NCI-H2196 (cell line): Measurements from ENCODE around the gene FXR1.
A peak's percentile ranks its signal among the peaks of the same experiment; 100 is the strongest.
"Not testable (repeated sequence)": the region's sequence is repeated elsewhere in the genome, so short reads cannot be mapped to it uniquely, and the experiment has no call there.

Experiments
- DNase-seq: peaks from one replicate; lab custom pipeline; 2025; ENCODE audit not compliant: unreplicated experiment; lab: John Stamatoyannopoulos, UW

Gene FXR1

DNA sequence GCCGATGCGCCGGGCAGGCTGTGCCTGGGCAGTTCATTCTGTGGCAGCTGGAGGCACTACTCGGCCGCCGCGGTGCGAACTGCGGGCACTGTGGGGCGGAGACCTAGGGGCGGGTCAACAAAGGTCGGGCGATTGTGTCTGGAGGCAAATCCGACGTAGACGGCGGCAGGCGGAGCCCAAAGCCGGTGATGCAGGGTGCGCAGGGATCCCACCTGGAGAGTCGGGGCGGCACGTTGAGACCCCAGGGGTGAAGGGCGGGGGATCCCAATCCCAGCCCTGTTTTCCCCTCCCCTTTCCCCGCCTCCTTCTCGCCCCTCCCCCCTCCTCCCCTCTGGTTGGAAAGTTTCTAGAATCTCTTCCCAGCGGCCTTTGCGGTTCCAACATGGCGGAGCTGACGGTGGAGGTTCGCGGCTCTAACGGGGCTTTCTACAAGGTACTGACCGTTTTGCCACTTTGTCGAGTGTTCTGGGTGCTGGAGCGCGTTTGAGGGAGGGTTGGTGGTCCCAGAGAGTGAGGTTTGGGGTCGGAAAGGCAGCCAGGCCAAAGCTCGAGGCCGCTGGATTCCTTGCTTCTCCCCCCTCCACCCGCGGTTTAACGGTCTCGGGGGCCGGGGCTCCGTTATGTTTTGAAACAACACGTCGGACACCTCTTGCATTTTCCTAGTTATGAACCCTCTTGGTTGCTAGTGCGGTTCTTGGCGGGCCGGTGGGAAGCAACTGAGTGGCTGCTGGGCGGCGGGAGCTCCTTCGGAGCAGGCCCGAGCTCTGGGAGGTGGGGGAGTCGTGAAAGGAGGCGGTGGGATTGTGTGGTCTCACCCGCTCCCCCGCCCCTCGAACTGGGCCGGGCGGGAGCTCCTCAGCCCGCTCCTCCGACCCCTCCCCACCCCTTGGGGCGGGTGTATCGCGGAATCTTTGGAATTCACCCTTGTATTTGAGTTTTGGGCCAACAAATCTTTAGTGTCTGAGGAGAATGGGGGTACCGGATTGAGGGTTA, at the start of gene FXR1:
TSS of gene FXR1 (plus strand) at position 367 of the 993 bp plus-strand sequence. CDS start at position 383, 16 bp downstream.
- peak; percentile 97 for DNase-seq

DNA sequence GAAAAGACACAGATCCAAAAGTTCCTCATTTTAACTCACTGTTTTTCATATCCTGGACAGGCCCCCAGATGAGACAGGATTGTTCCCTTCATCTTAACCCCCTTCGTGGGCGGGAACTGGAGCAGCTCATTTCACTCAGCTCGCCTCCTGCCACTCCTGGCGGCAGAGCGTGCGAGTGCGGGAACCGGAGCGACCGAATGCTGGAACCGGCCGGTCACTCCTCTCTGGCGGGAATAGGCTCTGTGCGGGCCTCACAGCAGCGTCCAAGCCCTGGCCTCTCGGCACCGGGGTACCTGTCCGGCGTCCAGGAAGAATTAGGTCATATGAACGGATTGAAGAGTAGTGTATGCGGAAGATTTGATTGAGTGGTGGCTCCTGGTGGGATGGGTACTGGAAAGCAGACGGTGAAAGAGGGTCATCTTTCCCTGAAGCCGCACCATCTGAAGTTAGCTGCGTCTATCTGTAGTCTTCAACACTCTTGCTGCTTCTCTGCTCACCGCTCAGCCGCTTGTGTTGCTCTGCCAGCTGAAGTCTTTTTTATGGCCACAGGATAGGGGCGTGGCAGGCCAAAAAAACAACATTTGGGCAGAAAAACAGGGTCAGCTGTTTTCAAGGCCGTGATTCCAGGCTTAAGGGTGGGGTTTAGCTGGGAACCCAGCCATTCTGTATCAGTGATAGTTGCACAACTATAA, 42.3 kb upstream of the FXR1 start:
- DNase-seq = no peak

- DNase-seq = no peak
Measured at GRCh38 chr3:180871901-180872300, 40.6 kb upstream of the FXR1 start.

DNA sequence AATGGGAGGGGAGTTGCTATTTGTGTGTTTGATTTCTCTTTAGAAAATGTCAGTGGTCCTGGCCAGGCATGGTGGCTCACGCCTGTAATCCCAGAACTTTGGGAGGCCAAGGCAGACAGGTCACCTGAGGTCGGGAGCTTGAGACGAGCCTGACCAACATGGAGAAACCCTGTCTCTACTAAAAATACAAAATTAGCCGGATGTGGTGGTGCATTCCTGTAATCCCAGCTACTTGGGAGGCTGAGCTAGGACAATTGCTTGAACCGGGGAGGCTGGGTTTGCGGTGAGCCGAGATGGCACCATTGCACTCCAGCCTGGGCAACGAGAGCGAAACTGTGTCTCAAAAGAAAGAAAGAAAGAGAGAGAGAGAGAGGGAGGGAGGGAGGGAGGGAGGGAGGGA, 40.0 kb upstream of the FXR1 start:
- not testable (repeated sequence) for DNase-seq

DNA sequence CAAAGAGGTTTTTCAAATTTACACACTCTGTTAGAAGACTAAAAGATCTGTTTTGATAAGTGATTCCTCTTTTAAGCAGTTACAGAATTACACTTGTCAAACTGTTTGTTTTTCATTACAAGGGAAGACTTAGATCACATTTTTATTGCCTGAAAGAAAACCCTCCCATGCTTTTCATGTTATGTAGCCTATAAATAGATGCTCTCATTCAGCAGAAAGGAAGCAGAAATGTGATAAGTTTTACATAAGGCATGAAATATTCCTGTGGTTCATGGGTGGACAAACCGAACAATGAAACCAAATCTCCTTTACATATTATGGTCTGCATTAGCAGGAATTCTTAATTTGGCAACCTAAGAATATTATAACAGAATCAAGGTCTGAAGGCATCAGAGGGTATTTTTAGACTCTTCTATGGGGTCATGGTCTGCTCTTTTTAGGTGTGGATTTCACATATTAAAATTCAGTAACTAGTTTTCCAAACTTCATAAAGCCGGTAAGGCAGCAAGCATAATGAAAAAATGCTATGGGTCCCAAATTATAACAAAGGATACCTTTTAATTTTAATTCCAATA, 37.3 kb upstream of the FXR1 start:
- DNase-seq = peak; percentile 24

DNA sequence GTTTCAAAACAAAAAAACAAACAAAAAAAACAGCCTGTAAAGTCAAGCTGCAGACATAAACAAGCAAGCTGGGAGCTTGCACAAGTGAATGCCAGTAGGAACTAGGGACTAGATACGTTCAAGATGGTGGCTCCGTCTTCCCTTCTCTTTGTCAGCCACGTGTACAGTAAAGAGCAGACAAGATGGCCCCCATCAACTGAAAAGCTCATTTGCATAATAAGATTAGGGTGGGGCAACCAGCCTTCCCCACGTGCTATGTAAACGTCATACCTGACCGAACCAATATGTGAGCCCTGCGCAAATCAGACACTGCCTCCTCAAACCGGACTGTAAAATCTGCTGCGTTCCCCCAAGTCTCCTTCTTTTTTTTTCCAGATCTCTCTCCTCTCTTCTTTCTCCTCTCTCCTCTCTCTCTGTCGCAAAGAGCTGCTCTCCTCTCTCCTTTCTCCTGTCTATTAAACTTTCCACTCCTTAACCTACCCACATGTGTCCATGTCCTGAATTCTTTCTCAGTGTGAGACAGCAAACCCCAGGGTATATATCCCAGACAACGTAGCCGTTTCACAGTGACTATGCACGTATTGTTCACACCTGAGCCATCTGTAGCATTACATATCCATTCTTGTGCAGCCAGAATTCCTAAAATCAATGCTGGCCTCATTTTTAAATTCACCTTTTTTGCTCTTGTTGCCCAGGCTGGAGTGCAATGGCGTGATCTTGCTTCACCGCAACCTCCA, 31.2 kb upstream of the FXR1 start:
- DNase-seq = no peak

- no peak for DNase-seq
Measured at GRCh38 chr3:180882115-180882514, 30.4 kb upstream of the FXR1 start.

GRCh38 chr3:180888992-180889560, 23.4 kb upstream of the FXR1 start:
- DNase-seq = no peak

GRCh38 chr3:180898572-180898971, 13.9 kb upstream of the FXR1 start:
- no peak for DNase-seq

DNA sequence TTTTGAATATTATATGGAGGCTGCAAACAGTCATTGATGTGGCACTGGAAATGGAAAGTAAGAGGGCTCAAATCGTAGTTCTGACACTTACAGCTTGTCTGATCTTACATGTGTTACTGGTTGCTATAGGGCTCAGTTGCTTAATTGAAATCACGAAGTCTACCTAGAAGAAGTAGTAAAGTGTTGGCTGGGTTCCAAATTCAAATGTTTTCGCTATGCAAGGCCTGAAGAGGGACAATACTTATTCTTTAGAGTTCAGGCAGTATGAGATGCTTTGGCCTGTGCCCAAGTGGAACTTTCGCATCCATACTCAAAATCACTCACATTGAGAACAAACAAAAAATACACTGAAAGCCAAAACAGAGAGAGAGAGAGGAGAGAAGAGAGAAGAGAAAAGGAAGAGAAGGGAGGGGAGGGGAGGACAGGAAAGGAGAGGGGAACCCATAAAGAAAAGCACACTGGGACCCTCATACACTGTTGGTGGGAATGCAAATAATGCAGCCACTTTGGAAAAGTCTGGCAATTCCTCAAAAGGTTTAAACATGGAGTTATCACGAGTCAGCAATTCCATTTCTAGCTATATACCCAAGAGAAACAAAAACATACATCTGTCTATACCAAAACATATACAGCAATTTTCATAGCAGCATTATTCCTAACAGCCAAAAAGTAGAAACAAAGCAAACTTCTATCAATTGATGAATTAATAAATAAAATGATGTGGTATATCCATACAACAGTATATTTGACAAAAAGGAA, 2.9 kb upstream of the FXR1 start:
- DNase-seq = no peak

DNA sequence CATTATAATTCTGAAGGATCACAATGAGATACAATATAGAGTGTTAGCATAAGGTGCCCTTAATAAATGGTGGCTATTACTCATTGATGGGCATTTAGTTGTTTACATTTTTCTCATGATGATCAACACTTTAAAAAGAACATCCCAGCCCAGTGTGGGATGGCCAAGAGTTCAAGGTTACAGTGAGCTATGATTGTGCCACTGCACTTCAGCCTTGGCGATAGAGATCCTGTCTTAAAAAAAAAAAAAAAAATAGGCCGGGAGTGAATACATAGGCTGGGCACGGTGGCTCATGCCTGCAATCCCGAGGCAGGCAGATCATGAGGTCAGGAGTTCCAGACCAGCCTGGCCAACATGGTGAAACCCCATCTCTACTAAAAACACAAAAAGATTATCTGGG, 1.6 kb upstream of the FXR1 start:
- no peak for DNase-seq

DNA sequence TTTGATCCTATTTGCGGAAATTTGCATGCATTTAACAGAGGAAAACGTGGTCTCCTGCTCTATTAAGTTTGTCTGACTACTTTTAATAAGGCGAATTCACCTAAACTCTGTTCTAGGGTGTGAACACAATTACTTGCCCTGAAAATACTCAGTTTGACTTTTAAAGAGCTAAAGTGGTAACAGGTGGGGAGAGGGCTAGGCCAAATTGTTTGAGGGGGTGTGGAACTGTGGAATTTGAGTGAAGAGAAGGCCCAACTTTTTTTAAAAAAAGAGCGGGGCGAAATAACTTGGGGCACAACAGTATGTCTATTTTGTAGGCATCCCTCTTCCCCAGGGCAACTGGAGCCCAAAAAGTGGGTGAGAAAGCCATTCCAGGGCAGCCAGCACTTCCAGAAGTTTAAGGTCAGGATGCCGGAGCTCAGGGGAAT, 580 bp upstream of the FXR1 start:
- no peak for DNase-seq

DNA sequence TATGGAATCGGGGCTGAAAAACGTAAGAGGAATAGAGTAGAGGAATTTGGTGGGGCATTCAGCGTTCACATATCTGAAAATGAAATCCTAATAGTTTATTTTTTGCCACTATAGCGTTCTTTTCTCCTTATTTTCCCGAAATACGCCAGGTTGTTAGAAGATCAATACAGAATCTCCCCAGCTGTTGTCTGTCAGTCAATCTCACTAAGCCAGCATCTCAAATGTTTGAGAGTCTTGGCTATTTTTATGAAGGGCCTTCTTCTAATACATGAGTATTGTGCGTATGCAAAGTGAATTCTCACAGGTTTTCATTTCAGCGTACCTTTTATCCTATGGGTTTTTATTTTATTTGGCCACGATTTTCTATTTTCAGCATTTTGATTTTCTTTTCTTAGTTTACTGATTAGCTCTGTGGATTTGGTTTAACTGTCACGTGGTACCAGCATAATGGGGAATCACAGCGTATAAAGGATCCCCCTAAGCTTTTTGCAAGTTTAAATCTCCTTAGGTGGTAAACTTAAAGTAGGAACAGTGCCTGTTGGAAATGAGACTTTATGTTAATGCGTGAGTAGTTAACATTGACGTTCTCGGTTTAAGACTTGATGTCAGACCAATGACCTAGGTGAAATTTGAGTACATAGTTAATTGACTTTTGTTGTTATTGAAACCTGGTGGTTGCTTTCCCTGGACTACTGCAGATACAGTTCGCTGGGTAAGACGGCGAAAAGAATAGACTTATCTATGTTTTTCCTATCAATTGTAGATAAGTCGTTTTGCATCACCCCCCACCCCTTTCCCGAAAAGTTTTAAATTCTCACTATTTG, 1.3 kb downstream of the FXR1 start:
- DNase-seq = no peak

GRCh38 chr3:180918542-180918941, 6.1 kb downstream of the FXR1 start:
- DNase-seq = no peak

DNA sequence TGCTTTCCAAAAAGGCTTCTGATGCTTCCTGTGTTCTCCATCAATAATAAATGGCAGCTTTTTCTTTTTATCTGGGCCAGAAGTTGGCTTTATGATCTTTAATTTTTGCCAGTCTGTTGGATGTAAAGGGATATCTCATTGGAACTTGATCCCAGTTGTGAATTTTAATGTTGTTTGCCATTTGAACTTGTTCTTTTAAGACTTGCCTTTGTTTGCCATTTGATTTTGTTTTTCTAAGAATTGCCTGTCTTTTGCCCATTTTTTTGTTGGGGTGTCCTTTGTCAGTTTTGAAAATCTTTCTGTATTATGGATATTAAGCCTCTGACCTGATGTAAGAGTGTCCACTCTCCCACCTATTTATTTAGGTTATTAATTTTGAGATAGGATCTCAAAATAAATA, 9.8 kb downstream of the FXR1 start:
- DNase-seq = no peak

- DNase-seq = no peak
Measured at GRCh38 chr3:180923561-180923960, 11.1 kb downstream of the FXR1 start.

- no peak for DNase-seq
Measured at GRCh38 chr3:180926526-180926925, 14.1 kb downstream of the FXR1 start.

DNA sequence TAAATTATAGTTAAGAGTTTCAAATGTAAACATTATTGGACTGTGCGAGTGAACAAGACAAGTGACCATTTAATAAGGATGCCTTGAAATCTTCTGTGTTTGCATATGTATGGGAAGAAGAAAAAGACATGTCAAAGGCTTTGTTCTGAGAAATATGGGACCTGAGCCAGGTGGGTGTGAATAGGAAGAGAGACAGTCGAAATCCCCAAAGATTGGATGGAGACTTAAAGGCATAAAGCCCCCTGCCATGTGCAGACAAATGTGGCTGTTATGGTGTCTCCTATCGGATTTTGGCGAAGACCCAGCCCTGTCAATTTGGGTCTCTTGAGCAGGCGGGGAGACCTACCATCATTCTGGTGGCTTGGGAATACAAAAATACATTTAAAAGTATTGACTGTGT, 16.9 kb downstream of the FXR1 start:
- DNase-seq = no peak

DNA sequence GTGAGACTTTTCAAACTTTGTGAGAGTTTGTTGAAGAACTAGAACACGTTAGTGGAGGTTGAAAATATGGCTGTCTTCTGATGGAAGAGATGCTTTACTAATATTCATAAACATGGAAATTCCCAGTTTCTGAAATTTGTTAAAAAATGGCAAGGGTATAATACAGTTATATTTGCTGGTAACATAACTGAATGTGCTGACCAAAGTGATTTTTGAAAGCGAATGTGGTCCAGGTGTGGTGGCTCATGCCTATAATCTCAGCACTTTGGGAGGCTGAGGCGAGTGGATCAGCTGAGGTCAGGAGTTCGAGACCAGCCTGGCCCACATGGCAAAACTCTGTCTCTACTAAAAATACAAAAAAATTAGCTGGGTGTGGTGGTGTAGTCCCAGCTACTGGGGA, 18.1 kb downstream of the FXR1 start:
- no peak for DNase-seq
